DMS 273 (cell line): ENCODE data around the gene ALOX5.

Source experiments
- DNase-seq: peaks from one replicate; lab custom pipeline; 2025; ENCODE audit not compliant: unreplicated experiment; lab: John Stamatoyannopoulos, UW

The ALOX5 gene

DNA sequence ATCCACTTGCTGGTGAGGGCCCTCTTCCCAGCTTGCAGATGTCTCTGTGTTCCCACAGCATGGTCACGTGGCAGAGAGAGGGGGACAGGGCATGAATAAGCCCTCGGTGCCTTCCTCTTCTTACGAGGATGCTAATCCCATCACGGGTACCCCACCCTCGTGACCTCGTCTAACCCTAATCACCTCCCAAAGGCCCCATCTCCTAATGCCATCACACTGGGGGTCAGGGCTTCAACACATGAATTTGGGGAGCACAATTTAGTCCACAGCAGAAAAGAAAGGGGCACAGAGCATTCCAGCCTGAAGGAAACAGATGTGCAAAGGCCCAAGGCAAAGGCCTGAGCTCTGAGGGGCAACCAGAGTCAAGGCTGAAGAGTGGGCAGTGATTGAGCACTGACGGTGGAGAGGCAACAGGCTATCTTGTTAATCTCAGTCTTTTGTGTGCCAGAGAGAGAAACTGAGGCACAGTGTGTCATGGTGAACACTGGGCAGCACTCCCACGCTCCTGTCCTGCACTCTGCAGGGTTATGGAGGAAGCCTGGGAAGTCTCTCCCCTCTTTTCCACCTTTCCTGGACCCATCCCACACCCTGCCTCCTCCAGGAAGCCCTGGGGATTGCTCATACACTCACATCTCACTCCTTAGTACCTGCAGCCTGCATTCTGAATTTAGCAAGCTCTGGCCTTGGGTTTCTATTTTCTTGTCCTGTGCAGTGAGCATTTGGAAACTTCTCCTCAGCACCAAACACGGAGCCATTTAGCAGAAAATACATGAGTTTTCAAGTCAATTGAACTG lies 49.0 kb downstream of the ALOX5 start:
- no peak for DNase-seq

DNA sequence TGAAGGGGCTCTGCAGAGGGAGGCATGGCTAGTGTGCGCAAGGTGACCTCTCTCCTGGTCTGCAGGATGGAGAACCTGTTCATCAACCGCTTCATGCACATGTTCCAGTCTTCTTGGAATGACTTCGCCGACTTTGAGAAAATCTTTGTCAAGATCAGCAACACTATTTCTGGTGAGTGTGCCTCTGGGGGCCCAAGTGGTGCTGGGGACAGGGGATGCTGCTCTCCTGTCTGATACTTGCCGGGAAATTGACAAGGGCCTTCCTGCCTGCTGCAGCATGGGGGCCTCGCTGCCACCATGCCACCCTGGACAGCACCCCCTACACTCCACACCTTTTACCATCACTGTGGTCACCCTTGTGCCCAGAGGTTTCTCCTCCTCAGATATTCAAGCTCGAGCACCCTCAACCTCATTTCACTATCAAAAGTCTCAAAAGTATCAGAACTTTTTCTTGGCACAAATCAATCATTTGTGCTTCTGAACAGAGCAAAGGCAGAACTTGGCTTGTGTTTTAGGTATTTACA lies 50.0 kb downstream of the ALOX5 start:
- DNase-seq = no peak

DNA sequence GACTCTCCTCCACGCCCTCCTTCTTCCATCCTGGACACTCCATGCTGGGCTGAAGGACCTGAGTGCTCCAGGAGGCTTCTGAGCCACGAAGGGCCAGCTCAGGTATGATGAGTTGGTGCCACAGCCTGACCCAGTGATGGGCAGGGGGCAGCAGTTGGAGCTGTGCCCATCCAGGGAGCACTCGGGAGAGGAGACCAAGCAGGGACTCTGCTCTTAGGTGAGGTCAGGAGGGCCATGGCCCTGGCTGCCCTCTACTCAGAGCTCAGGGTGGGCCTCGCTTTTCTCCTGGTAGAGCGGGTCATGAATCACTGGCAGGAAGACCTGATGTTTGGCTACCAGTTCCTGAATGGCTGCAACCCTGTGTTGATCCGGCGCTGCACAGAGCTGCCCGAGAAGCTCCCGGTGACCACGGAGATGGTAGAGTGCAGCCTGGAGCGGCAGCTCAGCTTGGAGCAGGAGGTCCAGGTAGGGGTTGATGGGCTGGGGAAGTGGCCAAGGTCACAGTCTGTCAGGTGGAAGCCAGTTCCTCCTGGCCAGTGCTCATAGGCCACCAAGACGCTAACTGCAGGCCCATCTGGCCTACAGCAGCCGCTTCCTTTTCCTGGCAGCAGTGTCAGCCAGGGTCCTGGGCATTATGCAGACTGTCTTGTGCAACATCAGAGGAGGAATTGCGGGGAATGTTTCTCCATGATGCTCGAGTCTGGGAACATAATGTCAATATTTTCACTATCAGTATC lies 50.8 kb downstream of the ALOX5 start:
- no peak for DNase-seq

DNA sequence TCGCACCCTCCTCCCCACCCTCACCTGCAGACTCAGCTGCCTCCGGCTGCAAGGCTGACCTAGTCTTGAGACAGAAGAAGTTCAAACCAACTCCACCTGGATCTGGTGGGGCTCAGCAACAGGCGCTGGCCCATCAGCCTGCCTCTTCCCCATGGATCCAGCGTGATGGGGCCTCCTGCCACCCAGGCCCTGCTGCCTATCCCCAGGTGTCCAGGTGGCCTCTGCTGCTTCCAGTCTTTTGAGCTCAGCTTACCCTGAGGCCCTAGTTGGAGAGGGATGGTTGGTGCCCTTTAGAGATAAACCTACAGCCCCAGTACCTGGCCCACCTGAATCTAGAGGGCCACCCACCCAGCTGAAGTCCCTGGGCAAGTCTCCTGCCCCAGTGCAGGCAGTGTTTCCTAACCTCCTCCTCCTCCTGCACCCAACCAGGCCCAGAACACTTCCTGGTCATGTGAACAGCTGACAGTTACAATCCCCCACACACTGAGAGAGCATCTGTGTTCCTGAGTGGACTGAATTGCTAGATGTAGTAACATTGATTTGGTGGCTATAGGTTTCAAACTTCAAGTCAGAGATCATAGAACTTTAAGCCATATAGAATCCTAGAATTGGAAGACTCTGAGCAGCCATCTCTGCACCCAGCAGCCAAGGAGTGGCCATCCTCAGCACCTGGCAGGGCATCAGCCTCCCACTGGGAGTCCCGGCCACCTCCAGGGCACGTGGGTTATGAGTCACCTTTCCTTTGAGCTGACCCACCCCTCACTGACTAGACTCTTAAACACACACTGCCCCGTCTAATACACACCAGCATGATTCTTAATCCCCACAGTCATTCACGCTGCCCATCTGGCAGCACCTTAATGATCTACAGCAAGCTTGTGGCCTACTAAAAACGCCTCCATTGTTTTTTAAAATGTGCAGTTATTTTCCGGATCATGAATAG lies 51.9 kb downstream of the ALOX5 start:
- DNase-seq = peak; percentile 60

DNA sequence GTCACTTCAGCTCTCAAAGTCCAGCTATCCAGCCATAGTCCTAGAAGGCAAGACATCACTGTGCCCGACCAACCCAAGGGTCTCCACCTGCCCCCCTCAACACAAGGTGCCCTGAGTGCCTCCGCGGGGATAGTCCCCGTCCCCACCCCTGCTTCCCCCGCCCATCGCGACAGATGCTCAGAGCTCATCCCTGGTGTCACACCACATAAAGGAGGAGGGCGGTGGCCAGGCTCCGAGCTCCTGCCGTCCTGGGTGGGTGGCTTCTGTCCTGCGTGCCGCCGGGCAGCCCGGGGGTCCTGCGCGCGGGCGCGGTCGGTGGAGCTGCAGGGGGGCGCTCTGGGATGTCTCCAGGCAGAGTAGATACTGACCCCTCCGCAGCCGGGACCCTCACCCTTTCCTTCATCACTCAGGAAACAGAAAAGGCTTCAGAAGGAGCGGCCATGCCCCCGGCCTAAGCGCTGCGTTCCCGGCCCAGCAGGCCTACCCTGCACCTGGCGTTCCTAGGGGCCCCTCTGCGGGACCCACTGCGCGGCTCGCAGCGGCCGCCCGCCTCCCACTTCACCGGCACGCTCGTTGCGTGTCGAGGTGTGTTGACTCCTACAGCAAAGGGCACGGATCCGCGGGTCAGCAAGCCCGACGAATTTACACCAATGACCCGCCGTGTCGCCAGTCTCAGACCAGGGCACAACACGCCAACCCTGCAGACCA lies 53.4 kb downstream of the ALOX5 start:
- DNase-seq = no peak

DNA sequence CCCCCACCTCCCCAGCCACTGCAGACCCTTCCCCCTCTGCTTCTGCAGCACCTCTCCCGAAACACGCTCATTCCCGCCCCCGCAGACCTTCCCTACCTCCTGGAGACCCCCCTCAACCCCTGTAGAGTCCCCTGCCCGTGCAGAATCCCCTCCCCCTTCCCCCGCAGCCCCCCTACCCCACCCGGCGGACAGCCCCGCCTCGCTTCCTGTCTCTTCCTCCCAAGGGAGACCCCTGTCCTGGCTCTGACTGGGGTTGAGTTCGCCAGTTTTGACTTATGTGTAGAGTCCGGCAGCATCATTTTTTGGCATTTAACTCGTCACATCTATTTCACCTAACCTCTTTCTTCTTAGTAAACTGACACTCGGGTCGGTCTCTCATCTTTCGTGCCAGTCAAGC lies 54.0 kb downstream of the ALOX5 start:
- no peak for DNase-seq

DNA sequence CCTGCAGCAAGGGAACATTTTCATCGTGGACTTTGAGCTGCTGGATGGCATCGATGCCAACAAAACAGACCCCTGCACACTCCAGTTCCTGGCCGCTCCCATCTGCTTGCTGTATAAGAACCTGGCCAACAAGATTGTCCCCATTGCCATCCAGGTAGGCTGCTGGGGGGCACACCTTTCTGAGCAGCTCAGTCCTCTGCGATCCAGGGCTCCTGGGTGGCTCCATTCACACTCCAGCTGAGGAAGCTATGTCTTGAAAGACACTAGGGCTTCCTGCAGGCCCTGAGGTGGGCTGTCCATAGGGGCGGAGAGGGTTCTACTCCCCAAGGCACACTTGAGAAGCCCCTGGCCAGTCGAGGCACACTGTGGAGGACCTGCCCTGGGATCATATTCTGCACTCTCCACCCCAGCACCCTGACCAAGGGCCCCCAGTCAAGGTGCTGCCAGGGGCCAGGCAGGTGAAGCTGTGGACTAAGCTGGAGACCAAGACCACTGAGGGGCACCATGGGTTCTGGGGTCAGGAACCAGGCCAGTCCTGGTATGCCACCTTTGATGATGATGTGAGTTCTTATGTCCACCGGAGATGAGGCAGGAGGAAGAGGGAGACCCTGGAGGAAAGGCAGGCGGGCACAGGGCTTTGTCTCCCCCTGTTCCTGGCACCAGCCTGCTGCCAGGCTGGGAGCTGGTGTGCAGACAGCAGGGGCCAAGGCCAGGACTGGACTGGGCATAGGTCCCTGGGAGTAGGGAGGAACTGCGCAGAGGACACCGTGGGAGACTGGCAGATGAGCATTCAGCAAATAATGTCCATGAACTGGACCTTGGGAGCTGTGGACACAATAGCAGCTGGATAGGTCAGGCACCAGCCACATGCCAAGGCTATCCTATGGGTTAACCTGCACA lies 54.8 kb downstream of the ALOX5 start:
- DNase-seq = no peak

DNA sequence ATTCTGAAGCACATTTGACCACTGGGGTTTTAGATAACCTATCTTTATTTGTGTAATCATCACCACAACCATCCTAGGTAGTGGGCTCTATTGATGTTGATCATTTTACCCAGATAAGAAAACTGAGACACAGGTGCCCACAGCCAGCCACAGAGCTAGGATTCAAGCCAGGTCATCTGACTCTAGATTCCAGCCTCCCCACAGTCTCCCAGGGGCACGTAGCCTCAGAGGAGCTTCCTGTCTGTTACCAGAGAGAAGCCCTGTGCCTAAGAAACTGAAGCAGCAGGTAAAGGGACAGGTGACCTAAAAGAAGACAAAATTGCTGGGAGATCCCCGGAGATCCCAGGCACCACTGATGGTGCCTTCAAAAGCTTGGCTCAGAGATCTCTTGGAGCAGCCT lies 55.8 kb downstream of the ALOX5 start:
- no peak for DNase-seq

DNA sequence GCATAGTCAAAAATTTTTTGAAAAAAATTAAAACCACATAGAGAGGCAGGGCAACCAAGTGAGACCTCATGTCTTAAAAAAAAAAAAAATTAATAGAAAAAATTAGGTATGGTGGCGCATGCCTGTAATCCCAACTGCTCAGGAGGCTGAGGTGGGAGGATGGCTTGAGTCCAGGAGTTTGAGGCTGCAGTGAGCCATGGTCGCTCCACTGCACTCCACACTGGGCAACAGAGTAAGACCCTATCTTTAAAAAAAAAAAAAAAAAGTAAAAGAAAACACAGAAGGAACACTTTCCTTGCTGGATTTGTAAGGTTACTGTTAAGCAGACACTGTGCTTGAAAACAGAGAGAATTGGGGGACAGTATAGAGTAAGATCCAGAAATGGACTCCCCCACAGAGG lies 58.1 kb downstream of the ALOX5 start:
- no peak for DNase-seq

DNA sequence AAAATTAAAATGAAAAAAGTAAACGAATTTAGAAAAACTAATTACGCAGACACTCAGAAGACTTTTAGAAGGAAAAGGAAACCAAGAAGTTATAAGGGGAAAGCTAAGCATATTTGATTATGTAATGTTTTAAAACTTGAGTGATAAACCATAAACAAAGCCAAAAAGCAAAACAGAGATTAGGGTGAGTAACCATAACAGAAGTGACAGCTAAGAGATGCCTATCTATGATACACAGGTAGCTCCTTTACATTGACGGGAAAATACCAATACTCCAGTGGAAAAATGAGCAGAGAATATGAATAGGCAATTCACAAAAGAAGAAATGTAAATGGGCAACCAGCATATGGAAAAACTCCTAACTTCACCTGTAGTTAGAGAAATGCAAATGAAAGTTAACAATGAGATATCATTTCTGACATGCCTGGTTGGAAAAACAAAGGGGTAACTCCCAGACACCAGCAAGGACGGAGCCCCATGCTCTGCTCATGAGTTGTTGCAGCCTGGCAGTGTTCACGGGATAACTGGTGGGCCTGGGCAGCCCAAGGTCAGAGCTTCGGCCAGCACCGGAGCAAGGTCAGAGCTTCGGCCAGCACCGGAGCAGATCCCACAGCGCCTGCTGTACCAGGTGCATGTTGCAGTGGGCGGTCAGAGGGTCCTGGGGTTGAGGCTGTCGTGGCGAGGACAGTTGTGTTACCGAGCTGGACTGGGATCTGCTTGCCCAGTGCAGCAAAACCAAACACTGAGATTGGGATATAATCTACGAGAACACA lies 58.9 kb downstream of the ALOX5 start:
- DNase-seq = no peak

DNA sequence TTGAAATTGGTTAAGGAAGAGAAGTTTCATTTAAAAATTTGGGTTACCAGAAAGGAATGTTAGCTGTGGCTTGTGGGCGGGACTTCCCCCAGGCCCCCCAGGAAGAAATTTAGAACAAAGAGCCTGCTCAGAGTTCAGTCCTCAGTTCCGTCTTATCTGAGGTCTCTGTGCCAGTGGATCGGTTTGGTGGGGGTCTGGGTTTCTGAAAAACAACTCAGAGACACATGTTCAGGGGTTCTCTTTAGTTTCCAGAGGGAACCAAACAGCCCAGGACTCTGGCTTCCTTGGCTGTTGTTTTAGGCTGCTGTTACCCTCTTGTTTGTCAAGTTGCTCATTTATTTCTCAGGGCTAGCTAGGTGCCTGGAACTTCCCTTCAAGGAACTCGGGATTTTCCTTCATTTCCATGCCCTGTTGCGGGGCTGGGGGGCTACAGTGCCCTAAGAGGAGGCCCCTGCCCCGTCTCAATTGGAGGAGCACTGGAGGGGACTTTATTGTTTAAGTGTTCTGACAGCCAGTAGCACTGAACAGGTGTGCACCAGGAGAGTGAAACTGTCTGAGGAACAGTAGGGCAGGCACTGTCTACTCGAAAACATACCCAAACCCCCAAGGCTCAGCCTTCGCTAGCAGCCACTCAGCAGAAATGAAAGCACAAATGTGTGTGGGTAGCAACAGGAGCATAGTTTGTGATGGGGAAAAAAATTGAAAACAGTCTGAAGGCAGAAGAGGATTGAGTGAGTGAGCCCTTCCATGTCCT lies 59.9 kb downstream of the ALOX5 start:
- no peak for DNase-seq

DNA sequence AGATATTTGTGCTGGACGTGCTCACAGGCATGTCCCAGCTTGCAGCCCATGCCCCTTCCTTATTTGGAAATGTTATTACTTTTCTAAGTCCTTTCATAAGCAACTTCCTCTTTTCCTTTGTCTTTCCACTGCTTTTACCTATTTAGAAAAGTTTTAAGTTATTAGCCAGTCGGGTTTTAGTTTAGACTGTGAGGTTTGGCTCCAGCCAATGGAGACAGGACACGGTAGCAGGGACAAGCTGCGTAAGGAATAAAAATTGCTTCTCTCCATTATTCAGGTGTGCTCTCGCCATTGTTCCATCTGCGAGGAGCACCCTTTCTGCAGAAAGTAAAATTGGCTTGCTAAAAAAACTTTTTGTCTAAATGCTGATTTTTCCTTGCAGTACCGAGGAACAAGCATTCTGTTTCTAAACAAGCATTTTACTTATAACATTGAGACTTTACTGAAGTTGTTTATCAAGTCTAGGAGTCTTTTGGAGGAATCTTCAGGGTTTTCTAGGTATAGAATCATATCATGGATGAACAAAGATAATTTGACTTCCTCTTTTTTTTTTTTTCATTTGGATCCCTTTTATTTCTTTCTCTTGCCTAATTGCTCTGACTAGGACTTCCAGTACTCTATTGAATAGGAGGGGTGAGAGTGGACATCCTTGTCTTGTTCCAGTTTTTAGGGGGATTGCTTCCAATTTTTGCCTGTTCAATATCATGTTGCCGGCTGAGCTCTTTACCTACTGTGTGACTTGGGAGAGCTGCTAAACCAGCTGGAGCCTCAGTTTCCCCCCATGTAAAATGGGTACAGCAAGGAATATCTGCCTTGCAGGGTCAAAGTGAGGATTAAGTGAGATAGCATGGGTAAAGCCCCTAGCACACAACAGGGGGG lies 63.8 kb downstream of the ALOX5 start:
- DNase-seq = no peak

DNA sequence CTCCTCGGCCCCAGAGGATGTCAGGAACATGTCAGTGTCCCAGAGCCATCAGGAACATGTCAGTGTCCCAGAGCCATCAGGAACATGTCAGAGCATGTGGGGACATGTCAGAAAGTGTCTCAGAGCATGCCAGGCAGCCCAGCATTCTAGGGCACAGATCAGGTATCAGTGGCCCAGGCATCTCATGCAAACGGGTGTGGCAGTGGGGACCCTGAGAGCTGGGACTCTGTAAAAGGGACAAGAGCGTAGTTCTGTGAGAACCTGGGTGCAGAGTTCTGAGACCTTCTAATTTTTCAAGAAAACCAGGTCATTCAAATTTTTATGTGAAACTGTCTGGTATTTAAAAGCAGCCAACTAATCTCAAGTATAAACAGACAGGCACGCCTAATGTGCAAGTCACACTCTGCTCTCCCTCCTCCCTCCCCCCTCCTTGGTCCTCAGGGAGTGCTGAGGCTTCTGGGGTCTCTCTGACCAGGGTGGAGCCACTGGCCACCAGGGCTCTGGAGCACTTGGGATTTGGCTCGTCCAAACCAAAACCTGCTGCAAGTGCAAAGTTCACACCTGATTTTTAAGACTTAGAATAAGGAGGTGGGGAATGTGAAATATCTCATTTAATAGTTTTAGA lies 64.6 kb downstream of the ALOX5 start:
- no peak for DNase-seq

DNA sequence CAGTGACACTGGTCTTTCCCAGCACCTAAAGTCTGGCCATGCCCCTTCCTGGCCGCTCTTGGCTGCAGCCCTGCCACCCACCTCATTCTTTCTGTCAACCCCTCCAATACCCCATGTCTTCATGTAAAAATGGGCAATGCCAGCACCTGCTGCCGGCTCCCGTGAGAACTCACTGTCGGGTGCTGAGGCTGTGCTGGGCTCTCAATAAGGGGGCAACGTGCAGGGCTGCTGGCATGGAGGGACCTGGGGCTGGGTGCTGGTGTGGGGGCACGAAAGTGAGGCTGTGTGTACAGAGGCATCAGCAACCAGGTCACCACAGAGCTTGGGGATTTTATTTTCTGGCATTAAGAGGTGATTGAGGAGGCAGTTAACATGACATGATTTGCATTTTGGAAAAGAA lies 65.3 kb downstream of the ALOX5 start:
- no peak for DNase-seq

DNA sequence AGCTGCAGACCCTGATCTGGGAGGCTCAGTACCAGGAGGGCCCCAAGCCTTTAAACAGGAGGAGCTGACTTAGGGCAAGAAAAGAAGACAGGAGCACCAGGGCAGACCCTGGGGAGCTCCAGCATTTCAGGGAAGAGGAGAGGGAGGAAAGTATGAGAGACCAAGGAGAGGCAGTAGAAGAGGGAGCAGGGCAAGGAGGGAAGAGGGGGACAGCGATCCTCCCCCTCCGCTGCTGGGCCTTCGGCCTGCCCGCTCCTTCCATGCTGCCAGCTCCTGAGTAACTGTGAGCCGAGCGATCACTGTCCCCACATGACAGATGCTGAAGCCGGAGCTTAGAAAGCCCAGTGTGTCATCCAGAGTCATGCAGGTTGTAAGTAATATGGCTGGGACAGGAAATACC lies 65.9 kb downstream of the ALOX5 start:
- no peak for DNase-seq

DNA sequence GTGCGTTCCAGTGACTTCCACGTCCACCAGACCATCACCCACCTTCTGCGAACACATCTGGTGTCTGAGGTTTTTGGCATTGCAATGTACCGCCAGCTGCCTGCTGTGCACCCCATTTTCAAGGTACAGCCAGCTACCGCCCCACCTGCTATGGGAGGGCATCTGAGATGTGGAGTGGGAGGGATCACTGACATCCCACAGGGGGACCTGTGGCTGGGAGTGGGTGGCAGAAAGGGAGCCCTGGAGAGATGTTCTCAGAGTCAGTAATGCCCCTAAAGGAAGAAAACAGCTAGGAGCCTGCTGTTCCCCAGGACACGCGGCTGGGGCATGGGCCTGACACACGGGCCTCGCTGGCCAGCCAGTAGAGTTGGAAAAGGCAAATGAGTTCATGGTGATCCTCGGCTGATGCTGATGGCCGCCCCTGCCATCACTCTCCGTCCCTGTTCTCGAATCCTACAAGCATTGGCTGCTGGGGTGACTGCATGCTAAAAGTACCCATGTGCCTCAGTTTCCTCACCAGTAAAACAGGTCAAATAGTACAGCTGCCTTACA lies 66.6 kb downstream of the ALOX5 start:
- DNase-seq = no peak
